GM23338 (cell line): ENCODE results near the gene IL1RAPL2.

Experiments
- CREB1 ChIP-seq: fragments of 250-450 bp; sonication (Bioruptor Pico); IDR thresholded peaks from 2 replicates; pipeline ENCODE4 v1.5.0; 2020; ENCODE audit warnings: low read depth, mild to moderate bottlenecking, moderate library complexity
- CTCF ChIP-seq, 2 experiments: fragments of 200-600 bp in 1 of 2; sonication (generic) in 1 of 2; conservative IDR thresholded peaks; 2 replicates each; pipeline versions ENCODE4 v1.5.1 to v1.6.1; 2016 to 2017; ENCODE audit warnings: antibody characterized with exemption in 2 of 2, low read depth in 2 of 2, mild to moderate bottlenecking in 2 of 2, moderate library complexity in 1 of 2
- EZH2 ChIP-seq: fragments of 200-600 bp; sonication (generic); IDR thresholded peaks from one replicate; pipeline ENCODE4 v1.8.0; 2017; ENCODE audit warnings: antibody characterized with exemption, mild to moderate bottlenecking, low read depth; ENCODE audit not compliant: unreplicated experiment
- EZH2phosphoT487 ChIP-seq: fragments of 200-600 bp; sonication (generic); IDR thresholded peaks from one replicate; pipeline ENCODE4 v1.8.1; 2018; ENCODE audit warnings: antibody characterized with exemption; ENCODE audit not compliant: unreplicated experiment
- POLR2AphosphoS5 ChIP-seq: IDR thresholded peaks from 2 replicates; pipeline ENCODE4 v1.6.1; 2016; ENCODE audit warnings: antibody characterized with exemption, low read depth
- REST ChIP-seq: IDR thresholded peaks from one replicate; pipeline ENCODE4 v1.6.1; 2018; ENCODE audit warnings: antibody characterized with exemption; ENCODE audit not compliant: unreplicated experiment

DNA sequence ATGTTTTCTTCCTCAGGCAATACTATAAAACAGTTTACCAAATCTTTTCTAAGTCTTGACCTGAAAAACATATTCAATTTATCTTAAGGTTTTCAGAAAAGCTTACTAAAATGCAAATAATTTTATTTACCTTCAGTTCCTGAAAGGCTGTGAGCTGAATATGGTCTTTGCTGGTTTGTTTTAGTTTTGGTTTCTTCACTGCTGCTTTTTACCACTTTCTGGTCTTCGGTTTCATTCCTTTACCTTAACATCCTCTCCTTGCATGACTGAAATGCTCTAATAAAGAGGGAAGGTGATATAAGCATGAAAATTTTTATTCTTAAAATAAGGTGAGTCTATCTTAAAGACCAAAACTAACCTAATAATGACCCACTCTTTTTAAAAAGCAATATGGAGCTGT lies 1159.2 kb downstream of the IL1RAPL2 start:
- TF ChIP-seq CTCF (conservative IDR thresholded peaks at IDR 0.05; ENCODE audit: low read depth in 2 of 2): no peak
- TF ChIP-seq CREB1: no peak
- TF ChIP-seq REST: no peak
- TF ChIP-seq EZH2phosphoT487: no peak
- no peak for TF ChIP-seq POLR2AphosphoS5
- TF ChIP-seq EZH2: no peak
